SK-N-SH (cell line): ENCODE data around the gene BABAM2. TPM values are rescaled to one million over a fixed set of nuclear protein-coding genes. Genes with fewer than 3 reads are reported as not detected.

Experiments used
- CTCF ChIA-PET: fragments of 300-600, 350-600 bp; formaldehyde crosslinking; extraction: SDS; loops from one replicate; lab custom pipeline; 2021; lab: Yijun Ruan, JAX
- POLR2A ChIA-PET: fragments of 350-600 bp; sonication (Branson Sonifier 250); formaldehyde crosslinking; extraction: SDS; loops from one replicate; lab custom pipeline; 2020; ENCODE audit warnings: antibody characterized with exemption, inconsistent platforms; lab: Yijun Ruan, JAX
- DNase-seq: peaks from one replicate; pipeline ENCODE4 v3.0.0; 2012
- H2AFZ ChIP-seq: fragments of 200-600 bp; sonication (generic); 2 replicates; pipeline ENCODE4 v1.8.1; 2016; ENCODE audit warnings: antibody characterized with exemption, mild to moderate bottlenecking, low read depth
- H3F3A ChIP-seq: fragments of 200-600 bp; sonication (generic); replicated peaks from 2 replicates; pipeline ENCODE3; 2016; ENCODE audit warnings: antibody characterized with exemption, mild to moderate bottlenecking; ENCODE audit not compliant: insufficient read depth
- H3K27ac ChIP-seq, 2 experiments: fragments of 200-500 bp in 1 of 2; fragments of 200-600 bp in 1 of 2; sonication (Bioruptor generic) in 1 of 2; sonication (generic), shearing (Covaris generic) in 1 of 2; 2 replicates each; pipeline versions ENCODE4 v1.5.1 to v1.6.1; 2014 to 2016; ENCODE audit warnings: low read depth in 2 of 2, inconsistent platforms in 1 of 2, low read length in 1 of 2, mild to moderate bottlenecking in 1 of 2, mixed read lengths in 1 of 2
- H3K27me3 ChIP-seq: fragments of 200-600 bp; sonication (generic), shearing (Covaris generic); 2 replicates; pipeline ENCODE4 v1.6.1; 2016; ENCODE audit warnings: mixed run types; ENCODE audit not compliant: insufficient read depth
- H3K36me3 ChIP-seq, 2 experiments: fragments of 200-500 bp in 1 of 2; fragments of 200-600 bp in 1 of 2; sonication (Bioruptor generic) in 1 of 2; sonication (generic) in 1 of 2; replicated peaks in 1 of 2; 2 replicates each; pipeline versions ENCODE3 to v1.5.1; 2014 to 2016; ENCODE audit warnings: low read length in 1 of 2, mild to moderate bottlenecking in 1 of 2; ENCODE audit not compliant: insufficient read depth in 2 of 2, control insufficient read depth in 1 of 2
- H3K4me1 ChIP-seq, 2 experiments: fragments of 200-500 bp in 1 of 2; fragments of 200-600 bp in 1 of 2; sonication (Bioruptor generic) in 1 of 2; sonication (generic), shearing (Covaris generic) in 1 of 2; 2 replicates each; pipeline versions ENCODE4 v1.5.1 to v1.6.1; 2014 to 2016; ENCODE audit warnings: low read depth in 1 of 2, low read length in 1 of 2, mixed run types in 1 of 2; ENCODE audit not compliant: insufficient read depth in 2 of 2, control insufficient read depth in 1 of 2
- H3K4me2 ChIP-seq: fragments of 200-600 bp; sonication (generic), shearing (Covaris generic); 2 replicates; pipeline ENCODE4 v1.6.1; 2017; ENCODE audit warnings: mixed run types
- H3K4me3 ChIP-seq, 2 experiments: fragments of 200-500 bp in 1 of 2; fragments of 200-600 bp in 1 of 2; sonication (Bioruptor generic) in 1 of 2; sonication (generic), shearing (Covaris generic) in 1 of 2; 2 replicates each; pipeline versions ENCODE4 v1.5.1 to v1.8.1; 2014 to 2016; ENCODE audit warnings: low read depth in 2 of 2, inconsistent platforms in 1 of 2, low read length in 1 of 2, mild to moderate bottlenecking in 1 of 2, mixed read lengths in 1 of 2, moderate library complexity in 1 of 2
- H3K79me2 ChIP-seq: fragments of 200-600 bp; sonication (generic); 2 replicates; pipeline ENCODE4 v1.8.1; 2017; ENCODE audit warnings: mild to moderate bottlenecking; ENCODE audit not compliant: insufficient read depth
- H3K9ac ChIP-seq: fragments of 200-600 bp; sonication (generic); 2 replicates; pipeline ENCODE4 v1.6.1; 2017; ENCODE audit warnings: mixed run types
- H3K9me2 ChIP-seq: fragments of 200-600 bp; sonication (generic); 2 replicates; pipeline ENCODE4 v1.6.1; 2017; ENCODE audit warnings: mixed run types
- H3K9me3 ChIP-seq: fragments of 200-600 bp; sonication (generic); 2 replicates; pipeline ENCODE4 v1.6.1; 2017; ENCODE audit warnings: mixed run types, mild to moderate bottlenecking, moderate library complexity
- H4K20me1 ChIP-seq: fragments of 200-600 bp; sonication (generic); 2 replicates; pipeline ENCODE4 v1.6.1; 2017; ENCODE audit warnings: mild to moderate bottlenecking, mixed run types; ENCODE audit not compliant: insufficient read depth
- CTCF ChIP-seq: fragments of 200-600 bp; sonication (generic); IDR thresholded peaks from 2 replicates; pipeline ENCODE4 v1.6.1; 2017; ENCODE audit warnings: antibody characterized with exemption, mild to moderate bottlenecking, moderate library complexity
- ELF1 ChIP-seq: IDR thresholded peaks from 2 replicates; pipeline ENCODE4 v1.4.0; 2012
- EP300 ChIP-seq, 2 experiments: IDR thresholded peaks; 2 replicates each; pipeline versions ENCODE4 v1.4.0 to v1.6.1; 2012; ENCODE audit warnings: borderline replicate concordance in 1 of 2, low read depth in 1 of 2, low read length in 1 of 2
- FOSL2 ChIP-seq: IDR thresholded peaks from 2 replicates; pipeline ENCODE4 v1.4.0; 2012; ENCODE audit warnings: low read depth, mild to moderate bottlenecking, moderate library complexity, borderline replicate concordance
- FOXM1 ChIP-seq: IDR thresholded peaks from 2 replicates; pipeline ENCODE4 v1.4.0; 2012; ENCODE audit warnings: low read depth, mild to moderate bottlenecking
- GABPA ChIP-seq: IDR thresholded peaks from 2 replicates; pipeline ENCODE4 v1.4.0; 2012; ENCODE audit warnings: low read depth, mild to moderate bottlenecking
- GATA2 ChIP-seq: sonication (generic); formaldehyde crosslinking; IDR thresholded peaks from 2 replicates; pipeline ENCODE4 v1.5.0; 2020; ENCODE audit warnings: mild to moderate bottlenecking, missing genetic modification reagents
- IRF3 ChIP-seq: fragments of 150-350 bp; IDR thresholded peaks from 2 replicates; pipeline ENCODE4 v1.6.1; 2016; ENCODE audit warnings: mild to moderate bottlenecking, low read depth, low read length
- MAX ChIP-seq: IDR thresholded peaks from 2 replicates; pipeline ENCODE4 v1.4.0; 2012; ENCODE audit warnings: low read depth
- MXI1 ChIP-seq: IDR thresholded peaks from 2 replicates; pipeline ENCODE4 v1.6.1; 2012; ENCODE audit warnings: mild to moderate bottlenecking, low read depth, low read length, improper control_type of control experiment
- PBX3 ChIP-seq: IDR thresholded peaks from 2 replicates; pipeline ENCODE4; 2012
- POLR2AphosphoS5 ChIP-seq: IDR thresholded peaks from 2 replicates; pipeline ENCODE4 v1.6.1; 2012; ENCODE audit warnings: low read depth, low read length
- RAD21 ChIP-seq: IDR thresholded peaks from 2 replicates; pipeline ENCODE4 v1.6.1; 2012; ENCODE audit warnings: mild to moderate bottlenecking, low read length
- RCOR1 ChIP-seq: fragments of 150-350 bp; IDR thresholded peaks from 2 replicates; pipeline ENCODE4 v1.6.1; 2017; ENCODE audit warnings: antibody characterized with exemption, low read length
- TCF12 ChIP-seq: IDR thresholded peaks from 2 replicates; pipeline ENCODE4 v1.4.0; 2012
- USF1 ChIP-seq: IDR thresholded peaks from 2 replicates; pipeline ENCODE4 v1.4.0; 2012; ENCODE audit warnings: low read depth, borderline replicate concordance
- USF2 ChIP-seq: fragments of 150-350 bp; IDR thresholded peaks from 2 replicates; pipeline ENCODE4 v1.6.1; 2017; ENCODE audit warnings: antibody characterized with exemption, low read length, low read depth, borderline replicate concordance
- YY1 ChIP-seq: IDR thresholded peaks from 2 replicates; pipeline ENCODE4 v1.4.0; 2012; ENCODE audit warnings: low read depth, mild to moderate bottlenecking
- ZBTB33 ChIP-seq: IDR thresholded peaks from 2 replicates; pipeline ENCODE4 v1.4.0; 2012; ENCODE audit warnings: low read depth, borderline replicate concordance
- WGBS: methylation state at CpG from one replicate; pipeline ENCODE4 v1.1.6; 2017; ENCODE audit warnings: low lambda C conversion rate; 5-methylcytosine and 5-hydroxymethylcytosine counted together
- polyA plus RNA-seq, 3 experiments: library from polyadenylated mRNA; depleted of rRNA; stranded (reverse); fragments of >200 nt; gene quantifications; 2 replicates each; pipeline ENCODE4 v1.2.3, GENCODE V29; 2012

The BABAM2 gene
- polyA plus RNA-seq, 1 of the 3 experiments (the other 2 are of a cell fraction): 34.0 TPM

GRCh38 chr2:27976308-27976707, 85.8 kb downstream of the BABAM2 start:
- no peaks in the 10 kb centered on the region for H3K79me2 ChIP-seq
- H2AFZ ChIP-seq: no peak overlapping the region
- no peaks in the 10 kb centered on the region for H4K20me1 ChIP-seq
- H3F3A ChIP-seq: peaks cover 32% of the 10 kb centered on the region
- no peaks in the 10 kb centered on the region for H3K27me3 ChIP-seq
- no peak overlapping the region for H3K9ac ChIP-seq
- no peaks in the 10 kb centered on the region; a peak in 2 of 4 replicates for H3K4me1 ChIP-seq
- no peak for DNase-seq
- POLR2A ChIA-PET: no interaction called here
- CTCF ChIA-PET: no interaction called here
- H3K9me2 ChIP-seq: no peaks in the 10 kb centered on the region
- WGBS: 100% methylated on average over 1 of the region's 1 CpG
- H3K36me3 ChIP-seq: peaks cover 0 to 3% of the 10 kb centered on the region in 2 experiments
- H3K9me3 ChIP-seq: no peaks in the 10 kb centered on the region
- no peak overlapping the region for H3K4me3 ChIP-seq
- H3K4me2 ChIP-seq: no peak overlapping the region
- no peak overlapping the region for H3K27ac ChIP-seq
- no peak for TF ChIP-seq USF2
- no peak for TF ChIP-seq POLR2AphosphoS5
- TF ChIP-seq MAX: no peak
- TF ChIP-seq EP300 (IDR thresholded peaks at IDR 0.05; ENCODE audit: borderline replicate concordance in 1 of 2, low read depth in 1 of 2, low read length in 1 of 2): no peak
- no peak for TF ChIP-seq TCF12
- no peak for TF ChIP-seq CTCF
- no peak for TF ChIP-seq USF1
- TF ChIP-seq GABPA: no peak
- TF ChIP-seq MXI1: no peak
- no peak for TF ChIP-seq YY1
- no peak for TF ChIP-seq GATA2
- TF ChIP-seq FOSL2: no peak
- no peak for TF ChIP-seq ZBTB33
- no peak for TF ChIP-seq PBX3
- TF ChIP-seq FOXM1: no peak
- TF ChIP-seq ELF1: no peak
- TF ChIP-seq RCOR1: no peak
- TF ChIP-seq IRF3: no peak
- TF ChIP-seq RAD21: no peak
